Astrocyte (in vitro differentiated cells and primary cell): ENCODE data around the gene PHF21B.

ENCODE experiments used
- EZH2 ChIP-seq: IDR thresholded peaks from 2 replicates; pipeline ENCODE4 v1.6.1; 2012; ENCODE audit warnings: mild to moderate bottlenecking, low read length, inconsistent platforms; ENCODE audit not compliant: insufficient read depth
- TF ChIP-seq, protein P1 (sequence below): IDR thresholded peaks from 2 replicates; pipeline ENCODE4 v1.5.1; 2011; ENCODE audit warnings: low read depth, mild to moderate bottlenecking, inconsistent platforms, low read length, moderate library complexity; ENCODE audit not compliant: insufficient read depth

DNA sequence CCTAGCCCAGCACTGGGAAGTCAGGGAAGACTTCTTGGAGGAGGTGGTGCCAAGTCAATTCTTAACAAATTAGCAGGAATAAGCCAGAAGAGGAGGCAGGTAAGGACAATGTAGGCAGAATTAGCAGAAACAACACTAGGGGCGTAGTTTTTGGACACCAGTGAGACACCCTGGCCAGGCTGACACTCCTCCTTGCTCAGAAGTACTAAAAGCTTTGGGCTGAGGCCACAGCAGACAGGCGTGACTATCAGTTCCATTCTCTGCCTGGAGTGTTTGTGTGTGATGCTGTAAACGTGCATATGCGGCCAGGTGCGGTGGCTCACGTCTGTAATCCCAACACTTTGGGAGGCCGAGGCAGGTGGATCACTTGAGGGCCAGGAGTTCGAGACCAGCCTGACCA, 36.0 kb downstream of the PHF21B start:
- TF ChIP-seq, protein P1, sequence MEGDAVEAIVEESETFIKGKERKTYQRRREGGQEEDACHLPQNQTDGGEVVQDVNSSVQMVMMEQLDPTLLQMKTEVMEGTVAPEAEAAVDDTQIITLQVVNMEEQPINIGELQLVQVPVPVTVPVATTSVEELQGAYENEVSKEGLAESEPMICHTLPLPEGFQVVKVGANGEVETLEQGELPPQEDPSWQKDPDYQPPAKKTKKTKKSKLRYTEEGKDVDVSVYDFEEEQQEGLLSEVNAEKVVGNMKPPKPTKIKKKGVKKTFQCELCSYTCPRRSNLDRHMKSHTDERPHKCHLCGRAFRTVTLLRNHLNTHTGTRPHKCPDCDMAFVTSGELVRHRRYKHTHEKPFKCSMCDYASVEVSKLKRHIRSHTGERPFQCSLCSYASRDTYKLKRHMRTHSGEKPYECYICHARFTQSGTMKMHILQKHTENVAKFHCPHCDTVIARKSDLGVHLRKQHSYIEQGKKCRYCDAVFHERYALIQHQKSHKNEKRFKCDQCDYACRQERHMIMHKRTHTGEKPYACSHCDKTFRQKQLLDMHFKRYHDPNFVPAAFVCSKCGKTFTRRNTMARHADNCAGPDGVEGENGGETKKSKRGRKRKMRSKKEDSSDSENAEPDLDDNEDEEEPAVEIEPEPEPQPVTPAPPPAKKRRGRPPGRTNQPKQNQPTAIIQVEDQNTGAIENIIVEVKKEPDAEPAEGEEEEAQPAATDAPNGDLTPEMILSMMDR: no peak
- no peak for TF ChIP-seq EZH2
